ENCODE measurements around the gene PLK2. TPM values are rescaled to one million over a fixed set of nuclear protein-coding genes. Genes with fewer than 3 reads are reported as not detected.

The PLK2 gene
- total RNA-seq, 2 donors from 2014 or later = 3.4 to 4.9 TPM

DNA sequence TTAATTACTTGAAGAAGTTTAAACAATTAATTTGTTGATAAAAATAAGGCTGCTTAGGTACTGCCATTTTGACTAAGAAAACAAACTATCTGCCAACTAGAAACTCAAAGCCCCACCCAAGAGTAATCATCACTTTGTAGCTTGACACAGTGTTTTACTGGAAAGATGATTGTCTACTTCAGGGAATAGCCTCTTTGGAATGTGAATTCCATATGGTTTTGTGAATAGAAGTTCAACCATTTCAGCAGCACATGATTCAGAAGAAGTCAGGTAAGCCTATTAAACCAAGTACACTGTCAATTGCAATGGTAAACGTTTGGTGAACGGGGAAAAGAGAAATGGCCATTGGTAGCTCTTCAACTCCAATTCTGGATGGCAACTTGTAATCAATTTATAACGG, 55.2 kb downstream of the PLK2 start:
- Mint-ChIP-seq H3K27ac (no peak overlapping the region), H3K9me3 (no peaks in the 10 kb centered on the region), H3K4me1 (no peaks in the 10 kb centered on the region), H3K27me3 (peaks cover 16% of the 10 kb centered on the region), H3K36me3 (ENCODE audit: low read depth) (no peaks in the 10 kb centered on the region), H3K4me3 (no peak overlapping the region)
- no peak for ATAC-seq (replicated peaks)

Other genes starting within 250 kb of the PLK2 start
- gene GAPT, start 31.3 kb upstream of the PLK2 start, total RNA-seq = not detected
- not detected for gene RAB3C, start 123.0 kb upstream of the PLK2 start, total RNA-seq

Data from activated T-helper 17 cell treated with anti-CD3 and anti-CD28 coated beads, Interleukin-2, amount 50 U/mL, for 72 hours (primary cell).